ENCODE results near the gene DCLK1. TPM values are rescaled to one million over a fixed set of nuclear protein-coding genes. Genes with fewer than 3 reads are reported as not detected.

The DCLK1 gene
- total and polyA plus RNA-seq, 8 donors = 0.67 to 10.1 (median 1.7) TPM

- no peak for TF ChIP-seq CTCF (IDR thresholded peaks at IDR 0.05)
- intact Hi-C loops (cut with DNase I) = no loop called here
- Histone ChIP-seq H3K27me3 (no peaks in the 10 kb centered on the region), H3K4me3 (no peak overlapping the region), H3K4me1 (no peaks in the 10 kb centered on the region), H3K9me3 (no peaks in the 10 kb centered on the region), H3K36me3 (no peaks in the 10 kb centered on the region), H3K27ac (no peak overlapping the region)
- ATAC-seq (no peak), FAIRE-seq (no peak), DNase-seq (no peak)
- WGBS, 2 donors = 75 to 82% methylated on average over 7 of the region's 7 CpGs
Measured at GRCh38 chr13:35836446-35836845, 294.7 kb downstream of the DCLK1 start.

- no peak overlapping the region for H3K4me3 ChIP-seq
- H3K27ac ChIP-seq = no peak overlapping the region
- DNase-seq = no peak
- no peak for TF ChIP-seq CTCF (IDR thresholded peaks at IDR 0.05)
- no peak for FAIRE-seq
- 66 to 75% methylated on average over 4 of the region's 4 CpGs for WGBS, 2 donors
- no peaks in the 10 kb centered on the region for H3K27me3 ChIP-seq
- intact Hi-C loops (cut with DNase I) = no loop called here
- no peaks in the 10 kb centered on the region for H3K9me3 ChIP-seq
- no peak for ATAC-seq
- no peaks in the 10 kb centered on the region for H3K36me3 ChIP-seq
- no peaks in the 10 kb centered on the region for H3K4me1 ChIP-seq
Measured at GRCh38 chr13:35835989-35836388, 295.2 kb downstream of the DCLK1 start.

- no peaks in the 10 kb centered on the region for H3K9me3 ChIP-seq
- TF ChIP-seq CTCF (IDR thresholded peaks at IDR 0.05) = no peak
- H3K4me1 ChIP-seq = no peaks in the 10 kb centered on the region
- ATAC-seq (no peak), FAIRE-seq (no peak), DNase-seq (no peak)
- no peaks in the 10 kb centered on the region for H3K27me3 ChIP-seq
- H3K27ac ChIP-seq = no peak overlapping the region
- 73 to 76% methylated on average over 6 of the region's 6 CpGs for WGBS, 2 donors
- H3K36me3 ChIP-seq = no peaks in the 10 kb centered on the region
- intact Hi-C loops (cut with DNase I) = no loop called here
- H3K4me3 ChIP-seq = no peak overlapping the region
Measured at GRCh38 chr13:35833608-35834275, 297.4 kb downstream of the DCLK1 start.

- no peak for FAIRE-seq
- Histone ChIP-seq H3K9me3 (no peaks in the 10 kb centered on the region), H3K27ac (no peak overlapping the region), H3K36me3 (no peaks in the 10 kb centered on the region), H3K4me3 (no peak overlapping the region), H3K4me1 (no peaks in the 10 kb centered on the region), H3K27me3 (no peaks in the 10 kb centered on the region)
- intact Hi-C loops (cut with DNase I) = no loop called here
- 63 to 71% methylated on average over 9 of the region's 9 CpGs for WGBS, 2 donors
- ATAC-seq = no peak
- TF ChIP-seq CTCF (IDR thresholded peaks at IDR 0.05) = no peak
- DNase-seq = no peak
Measured at GRCh38 chr13:35833031-35833430, 298.2 kb downstream of the DCLK1 start.

GRCh38 chr13:35832551-35832950, 298.6 kb downstream of the DCLK1 start:
- no peak for FAIRE-seq
- DNase-seq = no peak
- no peaks in the 10 kb centered on the region for H3K36me3 ChIP-seq
- no peak overlapping the region for H3K27ac ChIP-seq
- ATAC-seq = no peak
- H3K27me3 ChIP-seq = no peaks in the 10 kb centered on the region
- no peaks in the 10 kb centered on the region for H3K9me3 ChIP-seq
- WGBS, 2 donors = 38 to 46% methylated on average over 1 of the region's 1 CpG
- H3K4me3 ChIP-seq = no peak overlapping the region
- TF ChIP-seq CTCF (IDR thresholded peaks at IDR 0.05) = no peak
- intact Hi-C loops (cut with DNase I) = no loop called here
- no peaks in the 10 kb centered on the region for H3K4me1 ChIP-seq

All from pancreas (tissue), 10 donors.